ENCODE results near the gene CDH4.
"Not testable (repeated sequence)": the region's sequence is repeated elsewhere in the genome, so short reads cannot be mapped to it uniquely, and the experiment has no call there.

CDH4 gene

GRCh38 chr20:61976644-61977418, 724.8 kb downstream of the CDH4 start:
- DNase-seq, result no peak

DNA sequence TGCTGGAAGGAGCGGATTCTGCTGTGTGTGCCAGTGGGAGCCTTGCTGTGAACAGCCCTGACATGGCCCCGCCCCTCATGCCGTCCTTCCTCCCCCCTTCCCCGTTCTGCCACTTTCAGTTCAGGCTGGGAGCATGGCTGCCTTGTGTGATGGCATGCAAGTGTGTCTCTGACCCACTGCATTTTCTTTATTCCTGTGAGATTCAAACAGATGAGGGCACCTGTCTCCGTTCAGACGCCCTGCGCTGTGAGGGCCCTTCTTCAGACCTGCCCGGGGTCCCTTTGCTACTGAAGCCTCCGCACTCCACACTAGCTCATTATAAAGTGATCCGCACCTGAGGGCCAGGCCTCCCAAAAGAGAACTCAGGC, 725.3 kb downstream of the CDH4 start:
- DNase-seq, result no peak

- no peak for DNase-seq
Measured at GRCh38 chr20:61978491-61978890, 726.4 kb downstream of the CDH4 start.

DNA sequence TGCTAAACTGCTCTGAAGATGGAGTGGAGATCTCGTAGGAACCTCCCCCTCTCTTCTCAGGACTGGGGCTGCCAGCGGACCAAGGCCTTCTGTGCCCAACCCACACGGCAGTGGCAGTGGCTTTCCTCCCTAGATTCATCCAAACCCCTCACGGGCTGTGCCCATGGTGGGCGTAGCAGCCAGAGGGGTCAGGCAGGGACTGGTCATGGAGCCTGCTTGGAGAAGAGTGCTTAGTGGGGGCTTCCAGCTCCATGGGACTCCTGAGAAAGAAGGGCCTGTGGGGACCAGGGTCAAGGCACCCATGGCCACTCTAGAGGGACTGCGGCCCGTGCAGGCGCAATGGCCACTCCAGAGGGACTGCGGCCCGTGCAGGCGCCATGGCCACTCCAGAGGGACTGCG, 727.0 kb downstream of the CDH4 start:
- DNase-seq, result no peak

DNA sequence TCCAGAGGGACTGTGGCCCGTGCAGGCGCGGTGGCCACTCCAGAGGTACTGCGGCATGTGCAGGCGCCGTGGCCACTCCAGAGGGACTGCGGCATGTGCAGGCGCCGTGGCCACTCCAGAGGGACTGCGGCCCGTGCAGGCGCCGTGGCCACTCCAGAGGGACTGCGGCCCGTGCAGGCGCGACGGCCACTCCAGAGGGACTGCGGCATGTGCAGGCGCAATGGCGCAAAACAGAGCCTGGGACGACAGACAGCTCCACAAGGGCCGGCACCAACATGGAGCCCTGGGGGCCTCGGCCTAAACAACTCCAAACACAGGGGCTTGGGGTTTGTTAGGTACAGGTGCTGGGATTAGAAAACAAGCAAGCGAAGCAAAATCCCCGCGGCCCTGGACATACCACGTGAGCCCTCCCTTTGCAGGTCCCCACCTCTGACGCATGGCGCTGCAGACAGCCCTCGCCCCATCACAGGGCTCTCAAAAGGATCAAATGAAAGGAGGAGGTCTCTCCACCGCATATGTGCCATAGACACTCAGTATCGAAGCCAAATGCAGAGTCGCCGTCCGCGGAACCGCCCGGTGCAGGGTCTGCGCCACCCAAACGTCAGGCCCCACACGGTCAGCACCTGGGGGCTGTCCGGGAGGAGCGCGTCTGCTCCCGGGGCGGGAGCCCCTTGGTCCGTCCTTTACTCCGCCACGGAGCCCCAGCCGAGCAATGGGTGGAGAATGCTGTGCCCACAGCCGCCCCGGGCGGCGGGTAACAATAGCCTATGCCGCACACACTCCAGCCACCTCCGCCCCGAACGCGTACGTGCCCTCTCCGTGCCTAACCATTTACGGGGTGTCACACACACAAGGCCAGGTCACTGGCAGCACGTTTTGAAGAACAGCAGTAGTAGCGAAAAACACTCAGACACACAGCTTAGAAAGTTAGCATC, 727.9 kb downstream of the CDH4 start:
- no peak for DNase-seq

DNA sequence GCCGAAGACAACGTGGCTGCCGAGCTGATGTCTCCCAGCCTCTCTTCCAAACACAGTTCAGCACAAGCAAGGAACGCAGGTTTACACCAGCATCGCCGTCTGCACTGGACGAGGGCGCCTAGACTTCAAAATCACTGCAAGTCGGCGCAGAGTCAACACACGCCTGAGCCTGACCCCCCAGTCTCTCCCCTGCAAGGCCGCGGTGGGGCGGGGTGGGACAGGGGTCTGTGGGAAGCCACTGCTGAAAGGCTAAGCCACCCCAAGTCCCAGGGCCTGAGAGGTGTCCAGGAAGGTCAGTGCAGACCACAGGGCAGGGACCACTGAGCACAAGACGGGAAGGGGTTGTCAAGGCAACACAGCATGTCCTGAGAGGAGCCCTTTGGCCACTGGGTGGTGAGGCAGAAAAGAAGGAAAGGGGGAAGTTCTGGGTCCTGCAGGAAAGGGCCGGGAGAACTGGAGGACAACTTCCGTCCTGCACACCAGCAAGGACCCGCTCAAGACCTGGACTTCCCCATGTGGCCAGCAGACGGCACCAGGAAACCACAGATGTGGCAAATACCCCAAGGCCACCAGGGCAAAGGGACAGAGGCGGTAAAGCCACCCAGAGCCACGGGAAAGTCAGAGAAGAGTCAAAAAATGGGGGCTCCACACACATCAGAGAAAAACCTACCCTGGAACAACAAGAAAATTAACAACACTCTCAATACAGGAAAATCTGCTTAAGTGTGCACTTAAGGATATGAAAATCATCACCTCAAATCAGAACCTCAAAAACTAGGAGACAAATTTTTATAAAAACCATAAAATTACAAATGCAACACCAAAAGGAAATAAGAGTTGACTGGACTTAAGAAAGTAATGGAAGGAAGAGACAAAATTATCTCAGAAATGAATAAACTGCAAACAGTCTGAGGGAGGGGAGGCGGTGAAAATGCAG, 728.9 kb downstream of the CDH4 start:
- DNase-seq, result no peak

DNA sequence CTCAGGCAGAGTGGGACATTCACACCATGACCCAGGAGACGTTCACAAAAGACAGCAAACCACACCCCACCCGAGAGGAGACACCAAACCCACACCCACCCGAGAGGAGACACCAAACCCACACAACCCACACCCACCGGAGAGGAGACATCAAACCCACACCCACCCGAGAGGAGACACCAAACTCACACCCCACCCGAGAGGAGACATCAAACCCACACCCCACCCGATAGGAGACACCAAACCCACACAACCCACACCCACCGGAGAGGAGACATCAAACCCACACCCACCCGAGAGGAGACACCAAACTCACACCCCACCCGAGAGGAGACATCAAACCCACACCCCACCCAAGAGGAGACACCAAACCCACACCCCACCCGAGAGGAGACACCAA, 729.6 kb downstream of the CDH4 start:
- DNase-seq, result not testable (repeated sequence)

- no peak for DNase-seq
Measured at GRCh38 chr20:61982191-61982950, 730.3 kb downstream of the CDH4 start.

DNA sequence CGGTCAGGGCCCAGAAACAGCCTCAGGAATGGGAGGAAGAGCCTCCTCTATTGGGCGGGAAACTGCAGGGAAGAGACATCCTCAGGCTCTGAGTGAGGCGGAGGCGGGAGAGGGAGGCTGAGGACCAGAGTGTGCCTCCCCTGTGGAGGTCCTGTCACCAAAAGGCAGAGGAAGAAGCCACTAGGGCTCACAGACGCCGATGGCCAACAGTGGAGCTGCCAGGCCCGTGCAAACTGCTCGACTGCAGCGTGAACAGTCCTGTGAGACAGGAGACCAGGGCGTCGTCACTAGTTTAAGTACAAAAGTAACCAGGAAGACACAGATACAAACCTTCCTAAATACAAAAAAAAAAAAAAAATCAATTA, 730.9 kb downstream of the CDH4 start:
- no peak for DNase-seq

DNA sequence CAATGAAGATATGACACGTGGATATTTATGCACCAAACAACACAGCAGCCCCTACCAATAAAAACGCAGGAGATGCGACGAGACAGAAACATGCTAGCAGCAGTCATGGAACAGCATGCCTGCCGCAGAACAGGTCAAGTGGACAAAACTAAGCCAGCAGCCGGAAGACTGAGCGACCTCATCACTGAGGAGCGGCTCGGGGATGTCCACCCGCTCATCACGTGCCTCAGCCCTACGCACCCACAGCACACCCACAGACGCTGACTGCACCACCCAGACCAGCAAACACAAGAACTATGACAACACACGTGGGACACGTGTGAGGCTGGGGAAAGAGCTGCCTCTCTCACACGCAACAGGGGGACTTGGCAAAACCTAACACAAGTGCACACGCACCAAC, 731.9 kb downstream of the CDH4 start:
- no peak for DNase-seq

- not testable (repeated sequence) for DNase-seq
Measured at GRCh38 chr20:61984431-61984830, 732.4 kb downstream of the CDH4 start.

DNA sequence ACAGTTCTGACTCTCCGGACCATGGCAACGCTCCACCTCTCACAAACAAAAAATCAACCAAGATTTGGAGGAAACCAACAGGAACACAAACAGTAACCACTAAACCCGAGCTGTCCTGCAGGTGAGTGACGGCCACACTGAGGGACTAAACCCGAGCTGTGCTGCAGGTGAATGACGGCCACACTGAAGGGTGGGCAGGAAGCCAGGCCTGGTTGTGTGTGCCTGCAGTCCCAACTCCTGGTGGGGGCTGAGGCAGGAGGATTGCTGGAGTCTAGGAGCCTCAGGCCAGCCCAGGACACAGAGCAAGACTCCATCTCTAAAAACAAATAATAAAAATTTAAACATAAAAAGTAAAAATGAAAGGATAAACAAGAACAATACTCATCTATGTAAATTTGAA, 733.0 kb downstream of the CDH4 start:
- DNase-seq, result no peak

DNA sequence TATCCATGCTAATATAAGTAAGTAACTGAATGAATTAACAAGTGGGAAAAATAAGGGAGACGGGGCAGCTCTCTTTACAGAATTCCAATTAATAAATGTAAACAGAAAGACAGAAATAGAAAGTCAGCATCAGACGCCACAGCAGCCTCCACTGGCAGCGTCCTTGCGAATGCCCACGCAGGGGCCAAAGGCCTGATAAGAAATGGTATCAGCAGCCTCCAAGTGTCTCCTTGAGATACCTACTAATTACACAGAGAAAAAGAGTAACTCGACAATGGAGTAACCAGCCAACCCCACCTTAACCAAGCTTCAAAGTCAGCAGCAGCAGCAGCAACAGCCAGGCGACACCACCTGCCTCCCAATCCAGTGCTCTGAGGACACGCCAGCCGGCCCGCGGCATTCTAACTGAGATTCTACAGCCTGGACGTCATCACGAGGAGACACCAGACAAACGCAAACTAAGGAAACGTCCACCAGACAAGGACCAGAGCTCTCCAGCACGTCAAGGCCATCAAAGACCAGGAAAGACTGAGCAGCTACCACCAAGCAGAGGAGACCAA, 734.8 kb downstream of the CDH4 start:
- DNase-seq, result no peak

GRCh38 chr20:61988665-61989064, 736.6 kb downstream of the CDH4 start:
- DNase-seq, result no peak

DNA sequence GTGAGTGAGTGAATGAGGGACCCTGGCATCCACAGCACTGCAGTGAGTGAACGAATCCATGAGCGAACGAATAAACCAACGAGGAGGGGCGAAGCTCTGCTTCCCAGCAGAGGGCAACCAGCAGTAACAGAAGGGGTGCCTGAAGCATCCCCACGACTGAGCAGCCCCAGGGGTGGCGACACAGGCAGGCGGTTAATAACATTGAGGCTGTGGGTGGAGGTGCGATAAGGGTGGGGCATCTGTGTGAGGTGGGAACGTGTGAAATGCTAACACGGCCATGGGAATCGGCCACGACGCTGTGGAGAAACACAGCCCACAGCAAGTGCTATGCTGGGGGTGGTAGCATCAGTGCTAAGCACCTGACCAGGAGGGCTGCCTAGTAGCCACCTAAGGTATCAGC, 737.7 kb downstream of the CDH4 start:
- no peak for DNase-seq
